Transverse colon (tissue), 4 donors: ENCODE measurements around the gene CSF3R. TPM values are rescaled to one million over a fixed set of nuclear protein-coding genes. Genes with fewer than 3 reads are reported as not detected.

ENCODE experiments used
- DNase-seq: peaks from one replicate; pipeline ENCODE4 v3.0.0-alpha.2; 2019
- H3K27ac ChIP-seq, 4 donors: fragments of 200-600 bp; sonication (generic); 2 replicates each; pipeline ENCODE4 v1.5.1; 2016 to 2018; ENCODE audit warnings: inconsistent platforms in 4 of 4
- H3K27me3 ChIP-seq: fragments of 200-600 bp; sonication (generic); 2 replicates; pipeline ENCODE4 v1.5.1; 2017; ENCODE audit warnings: inconsistent platforms
- H3K36me3 ChIP-seq, 4 donors: fragments of 200-600 bp; sonication (generic); 2 replicates each; pipeline ENCODE4 v1.5.1; 2017 to 2019; ENCODE audit warnings: inconsistent platforms in 4 of 4
- H3K4me1 ChIP-seq, 4 donors: fragments of 200-600 bp; sonication (generic); 2 replicates each; pipeline ENCODE4 v1.5.1; 2017 to 2020; ENCODE audit warnings: inconsistent platforms in 4 of 4
- H3K4me3 ChIP-seq, 4 donors: fragments of 200-600 bp; sonication (generic); 1 replicate in 1 of 4; 2 replicates in 3 of 4; pipeline versions ENCODE4 v1.5.1 to v1.6.1; 2017 to 2019; ENCODE audit warnings: inconsistent platforms in 4 of 4
- H3K9me3 ChIP-seq, 2 donors: fragments of 200-600 bp; sonication (generic); 2 replicates each; pipeline ENCODE4 v1.5.1; 2017 to 2019; ENCODE audit warnings: inconsistent platforms in 2 of 2
- EP300 ChIP-seq: sonication (generic); formaldehyde crosslinking; IDR thresholded peaks from one replicate; pipeline ENCODE4 v1.6.1; 2017; ENCODE audit warnings: antibody characterized with exemption, low read depth
- POLR2A ChIP-seq: fragments of 450-650 bp; IDR thresholded peaks from one replicate; pipeline ENCODE4 v1.6.1; 2016; ENCODE audit warnings: antibody characterized with exemption, mild to moderate bottlenecking, moderate library complexity
- POLR2AphosphoS5 ChIP-seq, 3 donors: sonication (generic); formaldehyde crosslinking; IDR thresholded peaks; one replicate each; pipeline ENCODE4 v1.6.1; 2016; ENCODE audit warnings: antibody characterized with exemption in 3 of 3
- WGBS, 2 donors: methylation state at CpG; one replicate each; pipeline ENCODE4 v1.1.5; 2018; ENCODE audit warnings: low coverage in 1 of 2; 5-methylcytosine and 5-hydroxymethylcytosine counted together
- in situ Hi-C, 4 donors: fragments of 200-750 bp; cut with MboI; loops; one replicate each; pipeline versions ENCODE4 v1.15.0 to v1.15.1; 2017; ENCODE audit warnings: low sequenced_read_pairs in 3 of 4, low pct_ligation_motif_present in 1 of 4, low pct_unique_long_range_greater_than_20kb in 1 of 4
- intact Hi-C: fragments of 100-400 bp; cut with DNase I; formaldehyde crosslinking; loops from one replicate; pipeline ENCODE4 v1.15.1; 2023; ENCODE audit warnings: low total_unique reads
- total RNA-seq, 4 donors: library from RNA; depleted of rRNA; stranded (reverse); fragments of >200 nt; gene quantifications; one replicate each; pipeline ENCODE4 v1.1.0, GENCODE V29; 2016
- TF ChIP-seq, protein P1 (sequence below), 5 experiments: fragments of 200-600 bp in 3 of 5; fragments of 450-650 bp in 2 of 5; sonication (generic) in 3 of 5; IDR thresholded peaks; 1 replicate in 2 of 5; 2 replicates in 3 of 5; pipeline ENCODE4 v1.5.1; 2016 to 2017; ENCODE audit warnings: antibody characterized with exemption in 5 of 5, inconsistent platforms in 3 of 5, mild to moderate bottlenecking in 2 of 5, moderate library complexity in 1 of 5

CSF3R gene
- total RNA-seq, 4 donors from 2014 or later = 3.8 to 17.1 (median 5.2) TPM

DNA sequence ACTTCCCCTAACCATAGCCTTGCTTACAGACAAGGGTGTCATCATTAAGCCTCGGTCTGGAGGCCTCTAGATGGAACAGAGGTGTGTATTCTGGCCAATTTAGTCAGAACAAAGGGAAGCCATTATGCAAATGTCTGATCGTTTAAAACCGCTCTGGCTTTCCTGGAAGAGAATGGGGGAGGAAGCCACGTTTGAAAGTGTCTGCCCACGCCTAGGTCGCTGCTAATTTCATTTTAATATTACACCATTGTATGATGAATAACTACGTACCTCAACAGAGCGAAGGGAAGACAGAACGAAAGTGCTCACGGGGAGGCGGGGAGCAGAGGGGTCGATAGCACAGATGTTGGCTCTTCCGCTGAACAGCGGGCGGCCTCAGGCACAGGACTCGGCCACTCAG, 41.1 kb upstream of the CSF3R start:
- TF ChIP-seq POLR2AphosphoS5 (IDR thresholded peaks at IDR 0.05) = no peak
- TF ChIP-seq POLR2A = no peak
- TF ChIP-seq, protein P1, sequence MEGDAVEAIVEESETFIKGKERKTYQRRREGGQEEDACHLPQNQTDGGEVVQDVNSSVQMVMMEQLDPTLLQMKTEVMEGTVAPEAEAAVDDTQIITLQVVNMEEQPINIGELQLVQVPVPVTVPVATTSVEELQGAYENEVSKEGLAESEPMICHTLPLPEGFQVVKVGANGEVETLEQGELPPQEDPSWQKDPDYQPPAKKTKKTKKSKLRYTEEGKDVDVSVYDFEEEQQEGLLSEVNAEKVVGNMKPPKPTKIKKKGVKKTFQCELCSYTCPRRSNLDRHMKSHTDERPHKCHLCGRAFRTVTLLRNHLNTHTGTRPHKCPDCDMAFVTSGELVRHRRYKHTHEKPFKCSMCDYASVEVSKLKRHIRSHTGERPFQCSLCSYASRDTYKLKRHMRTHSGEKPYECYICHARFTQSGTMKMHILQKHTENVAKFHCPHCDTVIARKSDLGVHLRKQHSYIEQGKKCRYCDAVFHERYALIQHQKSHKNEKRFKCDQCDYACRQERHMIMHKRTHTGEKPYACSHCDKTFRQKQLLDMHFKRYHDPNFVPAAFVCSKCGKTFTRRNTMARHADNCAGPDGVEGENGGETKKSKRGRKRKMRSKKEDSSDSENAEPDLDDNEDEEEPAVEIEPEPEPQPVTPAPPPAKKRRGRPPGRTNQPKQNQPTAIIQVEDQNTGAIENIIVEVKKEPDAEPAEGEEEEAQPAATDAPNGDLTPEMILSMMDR (IDR thresholded peaks at IDR 0.05) = no peak
- no peak for TF ChIP-seq EP300
- H3K4me1 ChIP-seq = no peaks in the 10 kb centered on the region
- WGBS, 2 donors = 64 to 65% methylated on average over 10 to 16 of the region's 16 CpGs
- no peaks in the 10 kb centered on the region for H3K36me3 ChIP-seq
- no peak overlapping the region for H3K4me3 ChIP-seq
- H3K27me3 ChIP-seq = no peaks in the 10 kb centered on the region
- H3K27ac ChIP-seq = no peak overlapping the region
- DNase-seq = no peak
- intact Hi-C loops = no loop called here
- in situ Hi-C loops = no loop called here
- H3K9me3 ChIP-seq = no peaks in the 10 kb centered on the region

DNA sequence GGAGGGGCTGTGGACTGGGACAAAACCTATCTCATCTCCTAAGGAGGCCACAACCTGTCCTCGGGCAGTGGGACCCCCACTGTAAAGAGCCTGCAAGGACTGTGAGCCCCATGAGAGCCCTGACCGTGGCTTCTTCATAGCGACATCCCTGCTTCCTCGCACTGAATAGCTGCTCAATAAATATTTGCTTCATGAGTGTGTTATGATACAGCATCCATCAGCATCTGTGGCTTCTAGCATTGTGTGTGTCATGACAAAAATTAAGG, 40.5 kb upstream of the CSF3R start:
- H3K4me1 ChIP-seq = no peaks in the 10 kb centered on the region
- DNase-seq = no peak
- H3K27me3 ChIP-seq = no peaks in the 10 kb centered on the region
- no peak overlapping the region for H3K27ac ChIP-seq
- in situ Hi-C loops (no loop called here), intact Hi-C loops (no loop called here)
- no peaks in the 10 kb centered on the region for H3K36me3 ChIP-seq
- WGBS, 2 donors = 80% methylated on average over 4 of the region's 4 CpGs; no CpG with 5 or more reads in 1 of the 2 donors
- H3K9me3 ChIP-seq = no peaks in the 10 kb centered on the region
- H3K4me3 ChIP-seq = no peak overlapping the region
- TF ChIP-seq, protein P1 (IDR thresholded peaks at IDR 0.05) = no peak
- no peak for TF ChIP-seq POLR2AphosphoS5 (IDR thresholded peaks at IDR 0.05)
- TF ChIP-seq POLR2A = no peak
- no peak for TF ChIP-seq EP300

GRCh38 chr1:36522461-36523229, 39.9 kb upstream of the CSF3R start:
- no peaks in the 10 kb centered on the region for H3K4me1 ChIP-seq
- H3K4me3 ChIP-seq = no peak overlapping the region
- H3K36me3 ChIP-seq = no peaks in the 10 kb centered on the region
- in situ Hi-C loops (no loop called here), intact Hi-C loops (no loop called here)
- TF ChIP-seq POLR2A (no peak), EP300 (no peak)
- no peaks in the 10 kb centered on the region for H3K27me3 ChIP-seq
- DNase-seq = no peak
- WGBS, 2 donors = 78 to 80% methylated on average over 1 to 12 of the region's 12 CpGs
- no peak overlapping the region for H3K27ac ChIP-seq
- H3K9me3 ChIP-seq = no peaks in the 10 kb centered on the region

DNA sequence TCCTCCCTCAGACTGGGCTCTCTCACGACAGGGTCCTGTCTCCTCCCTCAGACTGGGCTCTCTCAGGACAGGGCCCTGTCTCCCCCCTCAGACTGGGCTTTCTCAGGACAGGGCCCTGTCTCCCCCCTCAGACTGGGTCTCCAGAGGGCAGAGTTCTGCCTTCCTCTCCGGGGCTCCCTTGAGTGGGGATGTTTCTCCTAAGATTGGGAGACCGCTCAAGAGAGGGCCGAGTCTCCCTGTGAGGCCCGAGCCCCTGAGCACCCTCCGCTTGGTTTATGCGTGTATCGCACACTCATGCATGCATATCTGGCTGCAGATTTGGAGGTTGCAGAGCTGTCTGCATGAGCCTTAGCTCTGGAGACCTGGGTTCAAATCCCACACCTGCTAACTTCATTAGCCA, 39.3 kb upstream of the CSF3R start:
- intact Hi-C loops (no loop called here), in situ Hi-C loops (no loop called here)
- TF ChIP-seq, protein P1 (IDR thresholded peaks at IDR 0.05) = no peak
- TF ChIP-seq POLR2A (no peak), EP300 (no peak), POLR2AphosphoS5 (IDR thresholded peaks at IDR 0.05) (no peak)
- no peak overlapping the region for H3K27ac ChIP-seq
- H3K27me3 ChIP-seq = no peaks in the 10 kb centered on the region
- H3K4me3 ChIP-seq = no peak overlapping the region
- no peaks in the 10 kb centered on the region for H3K4me1 ChIP-seq
- H3K9me3 ChIP-seq = no peaks in the 10 kb centered on the region
- no peak for DNase-seq
- 80% methylated on average over 7 of the region's 8 CpGs; no CpG with 5 or more reads in 1 of the 2 donors for WGBS, 2 donors
- no peaks in the 10 kb centered on the region for H3K36me3 ChIP-seq
